Neuronal stem cell (in vitro differentiated cells): ENCODE results near the gene FAM193A.
"Not testable (repeated sequence)": the region's sequence is repeated elsewhere in the genome, so short reads cannot be mapped to it uniquely, and the experiment has no call there.

Source experiments
- DNase-seq: peaks from one replicate; pipeline ENCODE4 v3.0.0-alpha.2; 2013; ENCODE audit warnings: low spot score
- H2AFZ ChIP-seq: one replicate; pipeline ENCODE4 v1.6.1; 2013; ENCODE audit warnings: mild to moderate bottlenecking, low read length, inconsistent platforms
- H2AK5ac ChIP-seq: 2 replicates; pipeline ENCODE4 v1.6.1; 2013; ENCODE audit warnings: low read depth, mild to moderate bottlenecking, inconsistent platforms, low read length, moderate library complexity, mixed read lengths
- H2BK120ac ChIP-seq: 2 replicates; pipeline ENCODE4 v1.6.1; 2013; ENCODE audit warnings: low read depth, mild to moderate bottlenecking, inconsistent platforms, low read length, moderate library complexity, mixed read lengths
- H2BK12ac ChIP-seq: one replicate; pipeline ENCODE4 v1.6.1; 2013; ENCODE audit warnings: low read length, inconsistent platforms
- H2BK15ac ChIP-seq: 2 replicates; pipeline ENCODE4 v1.6.1; 2013; ENCODE audit warnings: mild to moderate bottlenecking, low read length, inconsistent platforms, mixed read lengths
- H2BK5ac ChIP-seq: one replicate; pipeline ENCODE4 v1.6.1; 2013; ENCODE audit warnings: inconsistent platforms, mild to moderate bottlenecking, low read length, moderate library complexity
- H3K14ac ChIP-seq: one replicate; pipeline ENCODE4 v1.6.1; 2013; ENCODE audit warnings: low read length, inconsistent platforms
- H3K18ac ChIP-seq: 2 replicates; pipeline ENCODE4 v1.6.1; 2013; ENCODE audit warnings: low read length, inconsistent platforms
- H3K23ac ChIP-seq: 2 replicates; pipeline ENCODE4 v1.6.1; 2013; ENCODE audit warnings: low read depth, mild to moderate bottlenecking, mixed read lengths, low read length, inconsistent platforms; ENCODE audit not compliant: poor library complexity
- H3K27ac ChIP-seq: replicated peaks from 3 replicates; pipeline ENCODE4 v1.5.1; 2013; ENCODE audit warnings: low read length, inconsistent platforms
- H3K27me3 ChIP-seq, 3 experiments: 2 replicates each; pipeline ENCODE4 v1.6.1; 2013; ENCODE audit warnings: low read length in 3 of 3, mild to moderate bottlenecking in 2 of 3, inconsistent platforms in 1 of 3, low read depth in 1 of 3, mixed read lengths in 1 of 3, moderate library complexity in 1 of 3; ENCODE audit not compliant: control insufficient read depth in 3 of 3, insufficient read depth in 3 of 3
- H3K36me3 ChIP-seq, 2 donors: replicated peaks in 1 of 2; 2 replicates each; pipeline ENCODE4 v1.6.1; 2013; ENCODE audit warnings: low read length in 2 of 2; ENCODE audit not compliant: control insufficient read depth in 2 of 2, insufficient read depth in 2 of 2
- H3K4ac ChIP-seq: 2 replicates; pipeline ENCODE4 v1.6.1; 2013; ENCODE audit warnings: inconsistent platforms, mild to moderate bottlenecking, low read length, moderate library complexity
- H3K4me1 ChIP-seq, 2 donors: 1 replicate in 1 of 2; 2 replicates in 1 of 2; pipeline ENCODE4 v1.6.1; 2013; ENCODE audit warnings: low read length in 2 of 2, low read depth in 1 of 2; ENCODE audit not compliant: control insufficient read depth in 2 of 2, insufficient read depth in 1 of 2
- H3K4me2 ChIP-seq: one replicate; pipeline ENCODE4 v1.6.1; 2013; ENCODE audit warnings: mild to moderate bottlenecking, low read length, inconsistent platforms; ENCODE audit not compliant: insufficient read depth, poor library complexity, severe bottlenecking
- H3K4me3 ChIP-seq, 2 donors: 2 replicates each; pipeline ENCODE4 v1.5.1; 2013; ENCODE audit warnings: low read length in 2 of 2, mild to moderate bottlenecking in 2 of 2, inconsistent platforms in 1 of 2, moderate library complexity in 1 of 2
- H3K79me1 ChIP-seq: one replicate; pipeline ENCODE4 v1.6.1; 2013; ENCODE audit warnings: low read depth, mild to moderate bottlenecking, inconsistent platforms, low read length, moderate library complexity
- H3K9ac ChIP-seq: one replicate; pipeline ENCODE4 v1.6.1; 2013; ENCODE audit warnings: mild to moderate bottlenecking, low read depth, low read length, inconsistent platforms; ENCODE audit not compliant: poor library complexity
- H3K9me3 ChIP-seq, 2 donors: replicated peaks in 1 of 2; 2 replicates each; pipeline versions ENCODE3 to v1.6.1; 2013; ENCODE audit warnings: low read length in 2 of 2, mild to moderate bottlenecking in 2 of 2, inconsistent platforms in 1 of 2, low read depth in 1 of 2, mixed read lengths in 1 of 2, moderate library complexity in 1 of 2; ENCODE audit not compliant: control insufficient read depth in 2 of 2, insufficient read depth in 1 of 2
- H4K8ac ChIP-seq: one replicate; pipeline ENCODE4 v1.6.1; 2013; ENCODE audit warnings: low read depth, mild to moderate bottlenecking, inconsistent platforms, low read length, moderate library complexity
- H4K91ac ChIP-seq: one replicate; pipeline ENCODE4 v1.6.1; 2013; ENCODE audit warnings: low read length, low read depth, mild to moderate bottlenecking, inconsistent platforms; ENCODE audit not compliant: poor library complexity
- WGBS, 2 donors: extraction: QIAGEN DNeasy Blood & Tissue Kit; methylation state at CpG; one replicate each; pipeline ENCODE4 v1.1.7; 2013; ENCODE audit warnings: missing lambda C conversion rate in 2 of 2, mixed read lengths in 1 of 2; ENCODE audit not compliant: insufficient read length in 2 of 2, insufficient replicate concordance in 1 of 2; ENCODE audit errors: extremely low coverage in 2 of 2; 5-methylcytosine and 5-hydroxymethylcytosine counted together

Gene FAM193A

DNA sequence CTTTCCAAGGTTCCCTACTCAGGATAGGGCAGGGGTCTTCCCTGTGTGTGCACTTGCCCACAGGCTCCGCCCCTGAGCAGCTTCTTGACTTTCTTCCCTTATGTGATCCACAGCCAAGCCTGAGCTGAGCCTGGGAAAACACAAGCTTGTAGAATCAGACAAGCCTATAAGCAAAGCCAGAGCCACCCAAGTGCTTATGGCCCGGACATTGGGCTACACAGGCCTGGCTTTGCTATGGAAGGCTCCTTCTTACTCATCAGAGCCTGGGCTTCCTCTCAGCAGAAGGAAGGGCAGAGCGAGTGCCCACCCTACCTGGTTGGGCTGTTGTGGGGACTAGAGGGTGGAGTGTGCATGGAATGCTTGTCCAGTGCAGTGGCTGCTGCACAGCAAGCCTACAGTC, 221.0 kb downstream of the FAM193A start:
- Histone ChIP-seq H3K4me3 (no peak overlapping the region), H3K27me3 (no peaks in the 10 kb centered on the region), H2AFZ (no peak overlapping the region), H3K36me3 (peaks cover 0 to 10% of the 10 kb centered on the region in 2 donors), H3K4ac (no peak overlapping the region), H2AK5ac (no peak overlapping the region), H3K27ac (no peak overlapping the region), H3K4me2 (no peak overlapping the region), H3K9me3 (no peaks in the 10 kb centered on the region), H2BK120ac (no peak overlapping the region), H3K79me1 (peaks cover 13% of the 10 kb centered on the region), H2BK5ac (no peak overlapping the region), H2BK15ac (no peak overlapping the region), H2BK12ac (no peak overlapping the region), H3K14ac (no peak overlapping the region), H3K9ac (no peak overlapping the region), H3K4me1 (peaks cover 4 to 10% of the 10 kb centered on the region in 2 donors), H4K91ac (no peak overlapping the region), H3K18ac (no peak overlapping the region), H3K23ac (no peak overlapping the region), H4K8ac (no peak overlapping the region)
- no CpG with 5 or more reads among the region's 3 CpGs for WGBS, 2 donors
- no peak for DNase-seq

DNA sequence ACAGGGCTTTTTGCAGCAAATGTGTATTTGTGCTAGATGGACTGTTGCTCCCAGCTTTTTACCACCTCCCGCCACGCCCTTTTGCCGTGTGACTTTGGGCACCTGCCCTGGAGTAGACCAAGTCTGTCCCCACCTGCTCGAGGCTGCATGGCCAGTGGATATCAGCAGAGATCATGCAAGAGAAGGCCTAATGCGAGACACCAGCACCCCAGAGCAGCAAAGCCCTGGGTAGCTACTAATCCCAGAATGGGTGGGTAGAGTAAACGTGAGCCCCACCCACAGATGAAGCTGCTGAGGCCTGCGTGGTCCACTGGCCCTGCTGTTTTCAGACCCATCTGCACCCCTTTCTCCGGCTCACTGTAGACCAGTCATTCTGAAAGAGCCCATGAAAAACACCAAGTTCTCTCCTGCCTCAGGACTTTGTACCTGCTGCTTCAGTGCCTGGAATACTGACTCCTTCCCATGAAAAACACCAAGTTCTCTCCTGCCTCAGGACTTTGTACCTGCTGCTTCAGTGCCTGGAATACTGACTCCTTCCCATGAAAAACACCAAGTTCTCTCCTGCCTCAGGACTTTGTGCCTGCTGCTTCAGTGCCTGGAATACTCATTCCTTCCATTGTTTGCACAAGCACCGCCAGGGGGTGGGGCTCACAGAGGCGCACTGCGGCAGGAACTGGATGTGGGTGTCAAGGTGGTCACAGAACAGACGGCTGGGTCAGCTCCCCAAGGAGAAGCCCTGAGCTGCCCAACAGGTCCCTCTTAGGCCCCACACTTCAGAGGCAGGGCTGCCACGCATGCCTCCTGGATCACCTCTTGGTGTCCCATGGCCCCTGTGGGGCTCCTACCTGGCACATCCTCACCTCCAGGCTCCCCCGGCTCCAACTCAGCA, 224.8 kb downstream of the FAM193A start:
- Histone ChIP-seq H3K27me3 (no peaks in the 10 kb centered on the region), H2AK5ac (peak overlapping the region; percentile 66), H3K4ac (no peak overlapping the region), H2BK120ac (no peak overlapping the region), H3K36me3 (no peaks in the 10 kb centered on the region), H3K27ac (no peak overlapping the region), H3K4me1 (peaks cover 0 to 5% of the 10 kb centered on the region in 2 donors), H4K8ac (no peak overlapping the region), H3K9ac (peak overlapping the region; percentile 53), H3K4me3 (no peak overlapping the region), H2BK15ac (no peak overlapping the region), H2BK5ac (no peak overlapping the region), H4K91ac (no peak overlapping the region), H3K14ac (no peak overlapping the region), H3K79me1 (no peaks in the 10 kb centered on the region), H3K23ac (peak overlapping the region; percentile 3), H3K18ac (no peak overlapping the region), H3K9me3 (peaks cover 0 to 5% of the 10 kb centered on the region in 2 donors), H2AFZ (no peak overlapping the region), H3K4me2 (no peak overlapping the region), H2BK12ac (peak overlapping the region; percentile 58)
- no CpG with 5 or more reads among the region's 14 CpGs for WGBS, 2 donors
- DNase-seq: no peak

DNA sequence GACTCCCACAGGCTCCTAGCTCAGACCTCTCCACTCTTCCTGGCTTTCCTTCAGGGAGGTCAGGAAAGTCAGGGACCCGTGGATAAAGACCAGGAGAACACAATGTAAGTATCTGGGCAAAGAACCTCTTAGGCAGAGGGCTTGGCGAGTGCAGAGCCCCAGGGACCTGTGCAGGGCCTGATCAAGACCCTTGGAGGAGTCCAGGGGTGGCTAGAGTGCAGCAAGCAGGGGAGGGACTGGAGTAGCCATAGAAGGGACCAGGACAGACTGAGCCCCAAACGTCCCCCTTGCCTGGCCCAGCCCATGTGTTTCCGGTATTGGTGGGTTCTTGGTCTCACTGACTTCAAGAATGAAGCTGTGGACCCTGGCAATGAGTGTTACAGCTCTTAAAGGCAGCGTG, 225.6 kb downstream of the FAM193A start:
- Histone ChIP-seq H2AK5ac (peak overlapping the region; percentile 66), H3K14ac (no peak overlapping the region), H2BK15ac (no peak overlapping the region), H3K36me3 (no peaks in the 10 kb centered on the region), H3K23ac (peak overlapping the region; percentile 3), H3K27ac (no peak overlapping the region), H3K18ac (no peak overlapping the region), H2BK5ac (no peak overlapping the region), H3K4me2 (no peak overlapping the region), H3K27me3 (no peaks in the 10 kb centered on the region), H2AFZ (no peak overlapping the region), H4K91ac (no peak overlapping the region), H2BK12ac (no peak overlapping the region), H3K4ac (no peak overlapping the region), H2BK120ac (no peak overlapping the region), H3K9ac (no peak overlapping the region), H3K4me3 (no peak overlapping the region), H3K4me1 (peaks cover 0 to 1% of the 10 kb centered on the region in 2 donors), H3K79me1 (no peaks in the 10 kb centered on the region), H4K8ac (no peak overlapping the region), H3K9me3 (peaks cover 0 to 7% of the 10 kb centered on the region in 2 donors)
- no CpG with 5 or more reads among the region's 5 CpGs for WGBS, 2 donors
- DNase-seq: no peak

- H3K27me3 ChIP-seq, H3K4me2 ChIP-seq, H3K27ac ChIP-seq, H2BK120ac ChIP-seq, H3K18ac ChIP-seq, H3K4me3 ChIP-seq, H4K8ac ChIP-seq, H3K4ac ChIP-seq, H3K23ac ChIP-seq, H3K79me1 ChIP-seq, H3K9ac ChIP-seq, H4K91ac ChIP-seq, H2BK15ac ChIP-seq, H3K14ac ChIP-seq, H2AK5ac ChIP-seq, H2AFZ ChIP-seq, H3K36me3 ChIP-seq, H3K4me1 ChIP-seq, H3K9me3 ChIP-seq, DNase-seq, H2BK5ac ChIP-seq: not testable (repeated sequence)
- no CpG with 5 or more reads among the region's 42 CpGs for WGBS, 2 donors
- H2BK12ac ChIP-seq: peak overlapping the region; percentile 73
Measured at GRCh38 chr4:2762486-2763370, 226.3 kb downstream of the FAM193A start.
